GM18873 (cell line): Measurements from ENCODE around the gene PTCSC3.

Source experiments
- ATAC-seq: cut with Tn5 transposase; IDR thresholded peaks from one replicate; pipeline ENCODE4 v1.9.1; 2021; ENCODE audit warnings: mild to moderate bottlenecking, moderate library complexity, moderate number of reproducible peaks; ENCODE audit not compliant: unreplicated experiment, low FRiP score

PTCSC3 gene

DNA sequence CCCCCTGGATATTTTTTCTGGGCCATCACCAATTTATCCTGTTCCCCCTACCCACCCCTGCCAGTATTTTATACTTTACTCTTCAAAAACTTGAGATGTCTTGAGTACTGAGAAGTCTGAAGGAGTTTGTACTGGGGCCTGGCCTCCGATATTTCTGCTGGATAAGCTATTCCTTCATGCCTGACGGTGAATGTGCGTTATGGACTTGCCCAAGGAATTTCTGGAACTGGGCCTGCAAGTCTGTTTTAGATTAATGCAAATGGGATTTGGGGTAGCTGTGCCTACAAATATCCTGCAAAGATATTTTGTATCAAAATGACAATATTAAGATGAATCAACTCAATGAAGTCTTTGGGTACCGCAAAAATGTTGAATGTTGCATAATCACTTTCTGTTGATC is at the start of gene PTCSC3:
Gene PTCSC3 (minus strand): TSS at position 199 of the 400 bp plus-strand sequence.
- ATAC-seq = no peak

DNA sequence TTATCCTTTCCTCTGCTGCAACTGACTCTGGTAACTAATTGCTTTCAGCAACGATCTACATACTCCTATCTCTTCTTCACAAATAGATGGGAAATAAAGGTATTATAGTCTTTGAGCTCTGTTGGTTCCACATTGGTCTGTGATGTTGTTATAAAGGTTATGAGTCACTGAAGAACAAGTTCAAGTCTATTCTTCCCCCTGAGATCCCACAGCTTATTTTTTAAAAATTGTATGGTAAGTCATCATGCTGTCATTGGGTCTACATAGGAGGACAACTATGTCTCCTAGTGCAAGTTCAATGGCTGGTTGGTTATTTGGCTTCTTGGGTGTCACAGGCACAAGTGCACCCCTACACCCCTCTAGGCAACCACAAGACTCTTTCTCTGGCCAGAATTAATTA is 49.6 kb upstream of the PTCSC3 start:
- no peak for ATAC-seq

DNA sequence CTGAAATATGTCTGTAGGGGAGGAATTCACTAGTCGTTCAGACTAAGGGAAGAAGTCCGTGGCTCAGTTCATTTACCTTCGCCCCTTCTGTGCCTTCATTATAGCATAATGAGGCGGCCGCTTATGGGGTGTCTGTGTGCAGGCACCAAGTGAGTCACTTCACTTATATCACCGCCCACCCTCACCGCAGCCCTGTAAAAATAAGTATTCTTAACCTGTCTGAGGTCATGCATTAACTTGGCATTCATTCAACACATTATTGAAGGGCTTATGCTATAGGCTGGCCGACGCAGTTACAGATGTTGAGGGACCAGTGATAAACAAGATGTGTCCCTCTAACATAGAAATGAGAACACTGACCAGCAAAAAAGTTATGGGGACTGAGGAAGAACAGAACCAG is 47.7 kb upstream of the PTCSC3 start:
- ATAC-seq = no peak

DNA sequence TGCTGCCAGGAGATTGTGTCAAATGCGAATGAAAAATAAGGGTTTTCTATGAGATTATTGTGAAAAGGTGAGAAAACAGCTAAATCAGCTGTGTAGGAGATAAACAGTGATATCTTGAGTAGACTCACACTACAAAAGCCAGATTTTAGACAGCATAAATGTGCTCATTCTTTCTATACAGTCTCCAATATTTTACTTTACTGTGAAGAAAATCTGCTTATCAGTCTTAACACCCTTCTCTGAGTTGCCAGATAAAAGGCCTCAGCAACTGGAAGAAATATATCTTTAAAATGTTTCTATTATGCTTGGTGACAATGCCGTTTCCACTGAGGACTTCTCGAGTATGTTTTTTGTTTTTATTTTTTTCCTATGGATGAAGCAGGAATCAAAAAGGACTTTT is 47.0 kb upstream of the PTCSC3 start:
- ATAC-seq = no peak

DNA sequence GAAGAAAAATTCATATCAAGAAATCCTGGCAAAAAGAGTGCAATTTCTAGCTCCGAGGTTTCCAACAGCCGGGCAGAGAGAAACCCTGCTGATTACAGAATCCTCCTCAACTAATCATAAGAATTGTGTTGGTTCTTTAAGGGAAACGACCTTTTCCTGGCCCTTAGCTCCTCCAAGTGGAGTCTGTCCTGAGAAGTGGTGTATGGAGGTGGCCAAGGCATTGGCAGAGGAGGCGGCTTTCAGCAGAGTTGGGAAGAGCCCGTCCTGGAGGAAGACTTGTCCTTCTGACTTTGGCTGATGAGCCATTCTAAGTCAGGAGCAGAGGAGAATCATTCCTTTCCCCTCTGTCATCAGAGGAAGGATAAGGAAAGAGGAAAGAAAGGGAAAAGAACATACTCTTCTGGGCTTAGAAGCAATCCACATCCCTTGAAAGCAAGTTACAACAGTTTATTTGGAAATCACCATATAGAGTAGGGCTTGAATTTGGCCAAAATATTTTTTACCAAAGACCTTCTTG is 46.5 kb upstream of the PTCSC3 start:
- ATAC-seq = no peak

DNA sequence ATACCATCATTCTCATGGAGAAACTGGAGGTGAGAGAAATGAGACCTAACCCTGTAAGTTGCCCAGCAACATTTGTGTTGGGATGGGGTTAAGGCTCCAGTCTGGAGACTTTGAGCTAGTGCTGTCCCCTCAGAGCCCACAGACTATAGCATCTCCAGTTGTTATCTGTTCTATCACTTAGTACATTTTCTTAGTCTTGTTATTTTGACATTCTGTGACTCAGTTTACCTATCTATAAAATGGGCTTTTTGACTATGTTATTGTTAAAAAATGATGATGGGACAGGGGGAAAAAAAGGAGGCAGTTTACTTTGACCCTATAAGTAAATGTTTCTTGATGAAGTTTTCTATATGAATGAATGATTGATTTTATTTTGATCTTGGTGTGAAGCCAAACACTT is 45.8 kb upstream of the PTCSC3 start:
- no peak for ATAC-seq

DNA sequence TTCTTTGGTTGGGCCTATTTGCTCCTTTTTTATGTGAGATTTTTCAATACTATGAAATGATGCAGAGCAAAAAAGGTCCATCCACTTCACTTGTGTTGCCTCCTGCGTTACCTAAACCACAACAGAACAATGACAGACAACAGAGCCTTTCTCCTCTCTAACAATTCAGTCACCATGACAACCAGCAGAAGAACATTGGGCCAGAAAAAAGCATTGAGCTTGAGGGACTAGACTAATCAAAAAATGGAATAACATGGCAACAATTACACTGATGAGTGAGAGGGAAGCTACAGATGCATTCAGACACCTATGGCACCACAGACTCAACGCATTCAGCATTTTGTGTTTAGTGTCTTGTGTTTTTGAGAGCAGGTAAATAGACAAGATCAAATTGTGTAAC is 44.6 kb upstream of the PTCSC3 start:
- ATAC-seq = no peak

DNA sequence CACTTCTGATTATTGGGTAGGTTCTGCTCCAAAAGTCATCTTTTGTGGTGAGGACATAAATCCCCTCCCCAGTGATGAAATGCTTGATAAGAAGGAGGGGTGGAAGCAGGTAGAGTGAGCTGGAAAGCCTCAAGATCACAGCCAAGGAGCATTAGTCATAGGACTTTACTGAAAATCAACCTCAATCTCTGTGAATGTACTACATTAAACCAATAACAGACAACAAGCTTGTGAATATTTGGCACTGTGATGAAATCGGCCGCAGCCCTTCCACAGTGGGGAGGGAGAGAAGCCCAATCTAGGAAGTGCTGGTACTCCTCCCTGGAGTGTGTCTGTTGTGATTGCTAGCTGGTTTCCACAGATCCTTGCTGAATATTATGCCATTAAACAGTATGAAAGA is 41.2 kb upstream of the PTCSC3 start:
- ATAC-seq = no peak

DNA sequence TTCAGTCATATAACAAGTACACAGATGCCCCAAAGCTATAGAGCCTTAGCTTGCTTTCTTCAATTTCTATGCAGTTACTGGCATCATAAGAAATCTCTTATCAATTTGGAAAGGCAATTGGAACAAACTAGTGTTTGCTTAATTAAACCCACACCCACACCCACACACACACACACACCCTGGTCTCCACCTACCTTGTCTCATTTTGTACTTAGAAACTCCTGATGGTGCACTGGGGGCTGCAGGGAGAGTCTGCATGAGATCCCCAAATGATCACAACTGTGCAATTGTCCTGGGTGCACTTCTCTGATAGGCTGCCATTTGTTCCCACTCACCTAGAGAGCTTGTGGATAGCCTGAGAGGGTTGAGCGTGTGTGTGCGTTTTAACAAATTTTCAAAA is 40.5 kb upstream of the PTCSC3 start:
- no peak for ATAC-seq

DNA sequence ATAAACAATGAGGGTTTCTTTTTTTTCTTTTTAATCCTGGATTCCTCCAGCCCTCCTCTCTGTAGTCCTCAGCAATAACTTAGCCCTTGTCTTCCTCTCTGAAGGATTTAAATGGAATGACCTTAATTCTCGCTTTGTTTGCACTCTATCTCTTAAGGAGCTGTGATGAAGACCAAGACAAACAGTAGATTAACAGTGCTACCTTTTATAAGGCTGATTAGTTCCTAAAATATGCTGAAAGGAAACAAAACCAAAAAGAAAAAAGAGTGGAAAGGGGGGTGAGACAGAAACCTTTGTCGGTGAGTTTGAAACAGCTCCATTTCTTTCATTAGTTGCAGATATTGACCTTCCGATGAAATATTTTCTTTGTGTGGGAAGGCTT is 38.7 kb upstream of the PTCSC3 start:
- no peak for ATAC-seq

DNA sequence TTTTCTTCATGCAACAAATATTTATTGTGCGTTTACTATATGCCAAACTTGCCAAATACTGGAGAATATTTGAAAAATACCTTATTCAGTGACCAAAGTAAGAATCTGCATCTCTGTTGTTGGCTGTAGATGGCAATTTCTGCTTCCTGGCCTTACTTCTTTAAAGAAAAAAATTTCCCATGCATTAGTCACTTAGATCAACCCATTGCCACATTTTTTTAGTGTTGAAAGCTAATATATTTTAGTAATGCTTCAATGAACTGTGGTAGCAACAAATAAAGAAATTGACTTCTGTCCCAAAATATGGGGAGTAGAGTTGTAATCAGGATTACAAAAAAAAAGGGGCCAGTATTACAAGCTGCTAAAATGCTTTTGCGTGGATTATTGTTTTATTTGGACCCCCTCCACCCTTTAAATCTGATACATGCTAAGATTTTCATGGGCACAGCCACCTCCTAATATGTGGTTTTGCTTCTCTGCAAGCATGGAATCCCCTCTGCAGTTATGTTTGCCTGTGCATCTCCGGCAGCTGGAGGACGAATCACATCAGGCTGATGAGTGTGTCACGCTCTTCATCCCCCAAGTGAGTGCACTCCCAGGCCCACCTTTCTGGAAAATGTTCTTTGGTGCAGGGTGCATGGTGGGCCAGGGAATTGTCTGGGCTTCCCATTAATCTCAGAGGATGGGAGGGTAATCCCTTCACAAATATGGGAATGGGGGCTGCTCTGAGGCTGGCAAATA is 38.1 kb upstream of the PTCSC3 start:
- ATAC-seq = no peak

DNA sequence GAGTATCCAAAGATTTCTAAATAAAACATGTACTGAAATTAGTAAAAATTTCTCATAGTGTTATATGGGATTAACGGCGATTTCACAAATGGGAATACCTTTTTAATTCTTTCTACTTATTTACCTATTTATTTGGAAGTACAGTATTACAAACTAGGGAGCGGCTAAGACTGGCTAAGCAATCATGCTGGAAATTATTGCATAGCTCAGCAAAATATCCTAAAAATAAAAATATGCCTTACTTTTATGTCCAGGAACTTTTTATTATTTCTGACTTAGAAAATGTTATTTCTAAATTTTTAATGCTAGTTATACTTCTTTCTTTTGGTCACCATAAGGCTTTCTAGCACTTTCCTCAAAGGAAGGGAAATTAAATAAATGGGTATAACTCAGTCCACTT is 36.5 kb upstream of the PTCSC3 start:
- ATAC-seq = no peak

DNA sequence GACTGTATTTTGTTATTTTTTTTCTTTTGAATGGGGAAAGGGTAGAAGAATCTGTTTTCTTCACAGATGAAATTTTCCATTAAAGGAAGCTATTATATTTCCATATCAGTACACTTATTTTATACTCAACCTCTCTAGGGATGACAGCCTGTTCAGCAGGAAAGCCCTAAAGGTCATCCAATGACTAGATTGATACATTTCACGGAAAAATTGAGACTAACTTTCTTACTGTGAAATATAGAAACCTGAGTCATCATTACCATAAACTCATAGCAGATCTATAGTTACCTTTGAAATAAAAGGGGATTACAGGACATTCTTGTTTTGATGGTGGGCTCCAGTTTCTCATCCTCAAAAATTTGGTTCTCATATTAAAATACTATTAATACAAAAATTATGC is 36.1 kb upstream of the PTCSC3 start:
- no peak for ATAC-seq

DNA sequence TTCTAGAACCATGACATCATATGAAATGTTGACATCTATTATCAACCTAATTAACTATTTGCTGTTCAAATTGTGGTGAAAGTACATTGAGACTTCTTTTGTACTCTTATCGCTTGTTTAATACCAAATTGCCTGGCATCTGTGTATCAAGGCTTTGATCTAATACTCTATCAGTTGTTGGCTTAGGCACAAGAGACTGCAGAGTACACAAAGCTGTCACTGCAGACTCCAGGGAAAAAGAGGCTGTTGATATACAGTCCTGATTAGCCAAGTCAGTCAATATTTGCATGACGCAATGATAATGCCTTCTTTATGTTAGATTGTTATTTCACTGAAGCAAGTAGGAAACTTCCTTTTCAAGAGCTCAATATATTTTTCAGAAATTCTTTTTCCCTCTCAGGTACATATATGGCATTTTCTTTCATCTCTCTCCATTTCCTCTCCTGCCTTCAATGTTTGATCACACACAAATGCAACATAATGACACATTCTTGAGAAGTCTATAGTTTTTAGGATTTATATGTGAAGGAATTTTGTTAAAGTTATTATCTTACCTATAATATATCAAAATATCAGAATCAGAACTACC is 32.3 kb upstream of the PTCSC3 start:
- no peak for ATAC-seq

DNA sequence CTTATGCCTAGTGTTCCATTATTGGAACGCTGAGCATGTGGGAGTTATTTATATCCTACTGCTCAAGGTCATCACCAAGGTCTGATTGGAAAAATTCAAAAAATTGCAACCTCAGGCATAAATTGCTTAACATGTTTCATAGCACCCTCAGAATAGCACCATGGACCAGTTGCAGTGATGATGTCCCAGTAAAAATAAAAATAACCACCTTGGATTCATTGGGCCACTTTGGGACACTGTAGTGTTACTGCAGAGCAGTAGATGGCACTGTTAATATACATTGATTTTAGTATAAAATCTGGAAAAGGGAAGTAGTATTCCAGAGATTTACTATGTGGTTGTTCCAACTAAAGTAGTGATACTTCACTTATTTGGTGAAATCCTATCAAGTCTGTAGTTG is 31.0 kb upstream of the PTCSC3 start:
- ATAC-seq = no peak

DNA sequence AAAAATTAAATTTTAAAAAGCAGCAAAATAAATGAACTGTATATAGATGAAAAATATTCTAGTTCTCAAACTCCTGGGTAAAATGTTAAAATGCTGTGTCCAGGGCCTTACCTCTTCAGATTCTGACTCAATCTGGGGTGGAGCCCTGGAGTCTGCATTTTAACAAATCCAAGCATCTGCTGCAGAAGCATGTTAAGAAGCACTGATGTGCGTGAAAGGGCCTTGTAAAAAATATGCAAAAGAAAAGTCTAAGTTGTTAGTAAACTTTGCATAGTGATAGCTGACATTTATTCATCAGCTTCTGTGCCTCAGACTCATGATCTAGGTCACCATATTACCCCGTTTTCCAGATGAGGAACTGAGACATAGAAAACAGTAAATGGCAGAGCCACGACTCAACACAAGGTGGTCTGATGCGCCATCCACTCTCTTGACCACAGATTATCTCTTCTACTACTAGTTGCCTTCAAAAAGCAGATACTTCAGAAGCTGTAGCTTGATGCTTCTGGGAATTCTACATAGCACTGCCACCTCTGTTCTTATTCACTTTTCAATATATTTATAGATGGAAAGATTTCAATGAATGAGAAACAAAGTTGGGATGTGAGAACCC is 28.0 kb upstream of the PTCSC3 start:
- no peak for ATAC-seq

DNA sequence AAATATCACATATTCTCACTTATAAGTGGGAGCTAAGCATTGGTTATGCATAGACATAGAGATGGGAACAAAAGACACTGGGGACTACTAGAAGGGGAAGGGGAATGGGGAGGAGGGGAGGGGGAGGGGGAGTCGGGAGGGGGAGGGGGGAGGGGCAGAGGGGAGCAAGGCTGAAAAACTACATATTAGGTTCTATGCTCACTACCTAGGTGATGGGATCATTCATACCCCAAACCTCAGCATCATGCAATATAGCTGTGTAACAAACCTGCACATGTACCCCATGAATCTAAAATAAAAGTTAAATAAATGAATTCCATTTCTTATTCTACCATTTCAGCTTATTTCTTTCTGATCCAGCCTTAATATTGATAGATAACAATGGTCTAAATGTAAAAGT is 21.9 kb upstream of the PTCSC3 start:
- no peak for ATAC-seq

DNA sequence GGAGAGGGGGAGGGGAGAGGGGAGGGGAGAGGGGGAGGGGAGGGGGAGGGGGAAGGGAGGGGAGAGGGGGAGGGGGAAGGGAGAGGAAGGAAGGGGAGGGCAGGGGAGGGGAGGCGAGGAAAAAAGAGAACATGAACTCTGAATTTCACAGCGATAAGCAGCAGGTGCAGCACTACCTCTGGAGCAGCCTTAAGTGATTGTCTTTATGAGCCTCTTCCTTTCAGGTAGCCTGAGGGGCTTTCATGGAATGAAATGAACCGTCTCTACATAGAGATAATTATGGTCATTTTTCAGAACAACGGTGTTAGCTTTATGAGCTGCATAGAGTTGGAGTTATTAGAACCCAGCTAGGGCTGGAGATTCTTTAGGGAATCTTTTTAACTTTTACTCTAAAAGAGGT is 18.1 kb upstream of the PTCSC3 start:
- no peak for ATAC-seq

DNA sequence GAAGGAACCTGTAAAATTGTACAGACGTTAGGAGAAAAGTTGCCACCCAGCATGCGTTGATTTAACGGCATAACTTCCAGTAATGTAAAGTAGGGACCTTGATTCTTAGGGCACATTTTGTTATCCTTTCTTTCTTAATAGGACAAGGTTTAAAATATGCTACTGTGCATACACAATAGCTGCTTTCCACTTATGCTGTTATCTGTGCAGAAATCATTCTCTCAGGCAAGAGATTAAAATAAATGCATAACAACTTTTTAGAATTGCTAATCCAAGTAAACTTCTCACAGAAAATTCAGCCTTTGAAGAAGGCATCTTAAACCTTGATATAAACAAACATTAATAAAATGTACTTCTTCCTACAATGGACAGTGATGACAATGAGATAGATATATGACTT is 16.0 kb upstream of the PTCSC3 start:
- no peak for ATAC-seq

DNA sequence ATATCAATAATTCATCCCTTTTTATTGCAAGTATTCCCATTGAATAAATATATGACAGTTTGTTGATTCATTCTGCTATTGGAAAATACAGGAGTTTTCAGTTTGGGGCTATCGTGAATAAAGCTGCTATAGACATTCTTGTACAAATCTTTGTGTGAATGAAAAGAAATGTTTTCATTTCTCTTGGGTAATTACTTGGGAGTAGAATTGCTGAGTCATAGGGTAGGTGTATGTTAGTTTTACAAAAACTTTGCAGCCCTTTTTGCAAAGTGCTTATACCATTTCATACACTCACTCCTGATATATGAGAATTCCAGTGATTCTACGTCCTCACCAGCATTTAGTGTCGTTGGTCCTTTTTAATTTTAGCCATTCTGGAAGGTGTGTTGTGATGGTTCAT is 6.9 kb upstream of the PTCSC3 start:
- no peak for ATAC-seq

DNA sequence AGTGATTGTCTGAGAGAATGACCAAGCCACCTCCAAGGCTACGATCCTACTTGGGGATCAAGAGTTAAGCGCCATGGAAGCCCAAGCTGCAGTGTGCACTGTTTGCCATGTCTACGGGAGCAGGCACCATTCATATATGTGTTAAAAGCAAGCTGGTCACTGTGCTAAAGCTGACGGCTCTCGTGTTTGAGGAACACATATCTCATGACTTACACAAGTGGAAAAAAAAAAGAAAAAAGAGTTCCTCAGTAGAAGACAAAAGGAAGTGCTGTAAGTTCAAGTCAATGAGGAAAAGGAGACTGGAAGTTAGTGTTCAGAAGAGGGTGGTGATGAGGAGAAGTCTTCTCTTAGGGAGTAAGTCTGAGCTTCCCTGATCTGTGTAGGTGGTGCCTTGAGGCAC is 4.9 kb upstream of the PTCSC3 start:
- no peak for ATAC-seq

DNA sequence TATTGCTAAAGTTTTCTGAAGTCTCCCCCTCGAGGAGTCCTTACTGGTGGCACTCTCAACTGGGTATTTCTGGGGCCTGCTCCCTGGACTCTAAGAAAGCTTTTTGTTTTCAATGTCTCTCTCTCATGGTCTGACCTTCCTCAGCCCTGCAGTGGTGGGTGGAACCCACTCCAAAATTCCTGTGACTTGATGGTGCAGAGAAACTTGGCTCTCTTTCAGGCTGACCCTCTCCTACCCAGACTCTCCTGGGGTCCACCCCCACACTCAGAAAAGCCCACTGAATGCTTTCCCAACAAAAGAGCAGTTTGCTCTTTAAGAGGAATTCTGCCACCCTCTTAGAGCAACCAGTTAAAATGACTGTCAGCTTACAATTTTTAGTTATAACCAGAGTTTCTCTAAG is 967 bp upstream of the PTCSC3 start:
- no peak for ATAC-seq
